ENCODE measurements around the gene PADI6. TPM values are rescaled to one million over a fixed set of nuclear protein-coding genes. Genes with fewer than 3 reads are reported as not detected.

Gene PADI6
- total and polyA plus RNA-seq, 2 of the 8 experiments (the other 6 are each of a cell fraction or from before 2014, with no cell fraction given): not detected

DNA sequence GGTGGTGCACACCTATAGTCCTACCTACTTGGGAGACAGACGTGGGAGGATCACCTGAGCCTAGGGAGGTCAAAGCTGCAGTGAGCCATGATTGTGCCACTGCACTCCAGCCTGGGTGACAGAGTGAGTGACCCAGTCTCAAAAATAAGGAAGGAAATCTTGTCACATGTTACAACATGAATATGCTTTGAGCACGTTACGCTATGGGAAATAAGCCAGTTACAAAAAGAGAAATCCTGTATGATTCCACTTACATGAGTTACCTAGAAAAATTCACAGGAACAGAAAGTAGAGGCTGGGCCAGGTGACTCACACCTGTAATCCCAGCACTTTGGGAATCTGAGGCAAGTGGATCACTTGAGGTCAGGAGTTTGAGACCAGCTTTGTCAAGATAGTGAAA lies 6.7 kb upstream of the PADI6 start:
- no peak overlapping the region for H2BK120ac ChIP-seq (replicated peaks; ENCODE audit: low read depth, low read length)
- no peak overlapping the region for H4K5ac ChIP-seq (ENCODE audit: insufficient read length, low read depth, low read length)
- no peaks in the 10 kb centered on the region for H3K23me2 ChIP-seq (ENCODE audit: low read depth, low read length)
- no peak overlapping the region for H3K18ac ChIP-seq (ENCODE audit: extremely low read depth, low read length)
- no peak overlapping the region for H2BK12ac ChIP-seq (ENCODE audit: low read depth, low read length)
- no peaks in the 10 kb centered on the region for H3K27me3 ChIP-seq (replicated peaks in 1 of 4; ENCODE audit: control insufficient read depth in 3 of 4, extremely low read depth in 1 of 4, insufficient read depth in 3 of 4, low read length in 3 of 4)
- FAIRE-seq (no peak), DNase-seq (ENCODE audit: low read depth in 1 of 2, low spot score in 2 of 2) (no peak)
- H2BK20ac ChIP-seq (ENCODE audit: low read length): no peak overlapping the region
- H2AFZ ChIP-seq (ENCODE audit: low read length): no peak overlapping the region
- no peak overlapping the region for H2BK15ac ChIP-seq (ENCODE audit: low read length)
- H3K4me2 ChIP-seq (ENCODE audit: insufficient read depth in 1 of 2, low read depth in 2 of 2, low read length in 2 of 2): no peak overlapping the region
- no peak overlapping the region for H3K9ac ChIP-seq (replicated peaks in 1 of 4; ENCODE audit: extremely low read depth in 1 of 4, low read depth in 3 of 4, low read length in 3 of 4)
- no peaks in the 10 kb centered on the region; a peak in 1 of 7 replicates for H3K4me1 ChIP-seq (replicated peaks in 1 of 4; ENCODE audit: control insufficient read depth in 3 of 4, insufficient read depth in 4 of 4, low read length in 3 of 4)
- CTCF ChIA-PET (ENCODE audit: partially characterized antibody): interaction anchor here (0.7 to 1.7 kb wide), 2 partner anchors 12 to 290 kb away, joined by 3 to 5 read pairs; no protein-coding TSS in a partner anchor
- no peak overlapping the region for H3K56ac ChIP-seq (replicated peaks; ENCODE audit: insufficient read length, low read depth, low read length)
- no peak overlapping the region for H3K4me3 ChIP-seq (ENCODE audit: extremely low read depth in 1 of 4, insufficient read depth in 2 of 4, low read depth in 3 of 4, low read length in 4 of 4)
- no peaks in the 10 kb centered on the region for H3K9me3 ChIP-seq (ENCODE audit: insufficient read depth in 2 of 2, low read depth in 1 of 2, low read length in 1 of 2)
- no peak overlapping the region for H4K8ac ChIP-seq (ENCODE audit: extremely low read depth, insufficient read depth, low read length)
- H3K79me1 ChIP-seq (ENCODE audit: low read depth, low read length): no peaks in the 10 kb centered on the region
- H3K23ac ChIP-seq (ENCODE audit: insufficient read length): no peak overlapping the region
- no peak overlapping the region for H3K4ac ChIP-seq (replicated peaks; ENCODE audit: insufficient read length, low read depth, low read length)
- POLR2A ChIA-PET (ENCODE audit: partially characterized antibody): interaction anchor here (0.8 to 1.5 kb wide), 3 partner anchors 8 to 26 kb away, joined by 3 to 6 read pairs (median 4); no protein-coding TSS in a partner anchor
- H3K79me2 ChIP-seq (ENCODE audit: control insufficient read depth in 1 of 2, insufficient read depth in 2 of 2, low read length in 2 of 2): no peaks in the 10 kb centered on the region
- no peaks in the 10 kb centered on the region for H3K36me3 ChIP-seq (ENCODE audit: control insufficient read depth in 2 of 4, insufficient read depth in 4 of 4, low read length in 3 of 4)
- no peak overlapping the region for H3K27ac ChIP-seq (ENCODE audit: low read depth, low read length)
- no peak overlapping the region for H4K91ac ChIP-seq (replicated peaks; ENCODE audit: insufficient read length, low read length)
- no peak overlapping the region for H2BK5ac ChIP-seq (ENCODE audit: low read depth, low read length)
- WGBS, 2 experiments (ENCODE audit: extremely low coverage in 1 of 2, insufficient coverage in 1 of 2, insufficient read length in 1 of 2, insufficient replicate concordance in 2 of 2, low coverage in 1 of 2, low lambda C conversion rate in 2 of 2, missing lambda C conversion rate in 1 of 2): 85% methylated on average over 3 of the region's 3 CpGs; no CpG with 5 or more reads in 1 of the 2 experiments
- peaks cover 0 to 2% of the 10 kb centered on the region in 2 experiments for H4K20me1 ChIP-seq (replicated peaks in 1 of 2; ENCODE audit: control insufficient read depth in 1 of 2, insufficient read depth in 2 of 2, low read length in 2 of 2)
- H3K14ac ChIP-seq (ENCODE audit: insufficient read length): no peak overlapping the region
- H2AK5ac ChIP-seq (ENCODE audit: low read depth, low read length): no peak overlapping the region
